ENCODE data around the gene DNM3.

Gene DNM3

DNA sequence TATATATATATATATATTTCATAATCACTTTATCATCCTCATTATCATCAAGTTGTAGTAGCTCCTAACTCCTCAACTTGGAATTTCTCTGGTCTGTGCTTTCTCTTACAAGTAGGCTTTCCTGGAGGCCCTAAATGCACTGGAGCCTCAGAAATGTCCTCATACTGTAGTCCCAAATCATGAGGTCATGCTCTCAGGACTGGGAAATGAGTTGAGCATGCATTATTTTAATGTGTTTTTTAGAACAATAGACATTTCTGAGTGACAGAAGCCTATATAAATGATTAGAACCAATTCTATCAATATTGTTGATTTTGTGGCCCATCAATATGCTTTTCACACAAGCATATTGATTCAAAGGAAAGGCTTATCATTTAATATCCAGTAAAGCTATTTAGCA, 536.3 kb downstream of the DNM3 start:
- H3K4me1 ChIP-seq (ENCODE audit: insufficient read depth, low read length): peaks cover 15% of the 10 kb centered on the region

DNA sequence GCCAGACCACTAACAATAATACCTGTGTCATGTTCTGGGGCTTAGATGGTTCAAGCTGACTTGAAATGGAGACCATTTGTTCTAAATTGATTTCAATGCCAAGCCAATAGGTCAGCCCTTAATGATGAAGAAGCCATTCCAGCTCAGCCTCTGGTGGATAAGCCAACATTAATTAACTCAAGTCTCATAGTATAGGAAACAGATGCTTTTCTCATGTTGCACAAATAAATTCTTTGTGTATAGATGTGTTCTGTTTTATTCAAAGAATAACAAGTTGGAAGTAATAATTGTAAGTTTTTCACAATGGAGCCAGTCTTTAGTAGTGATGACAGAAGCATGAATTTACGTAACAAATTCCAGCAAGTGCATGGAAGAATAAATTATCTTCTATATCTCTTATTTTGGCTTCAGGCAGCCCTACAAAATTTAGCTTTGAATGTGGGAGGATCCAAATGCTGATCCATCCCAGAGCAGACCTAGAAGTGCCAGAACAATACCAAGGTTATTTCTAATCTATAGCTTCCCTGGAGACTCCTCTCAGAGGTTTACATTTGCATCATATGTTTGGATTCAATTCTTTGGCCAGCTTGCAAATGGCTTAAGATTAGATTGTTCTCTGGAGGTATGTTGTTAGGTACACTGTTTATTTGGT, 536.9 kb downstream of the DNM3 start:
- no peak overlapping the region for H3K9ac ChIP-seq (ENCODE audit: low read depth, low read length)
- peaks cover 20% of the 10 kb centered on the region for H3K4me1 ChIP-seq (ENCODE audit: insufficient read depth, low read length)
- H3K9me3 ChIP-seq (ENCODE audit: control insufficient read depth, insufficient read depth, low read length): no peaks in the 10 kb centered on the region
- no peaks in the 10 kb centered on the region for H3K36me3 ChIP-seq (ENCODE audit: insufficient read depth, low read length)

More for the DNA sequence above, 536.3 kb downstream of the DNM3 start:
- Histone ChIP-seq H3K9ac (ENCODE audit: low read depth, low read length) (no peak overlapping the region), H3K9me3 (ENCODE audit: control insufficient read depth, insufficient read depth, low read length) (no peaks in the 10 kb centered on the region), H3K36me3 (ENCODE audit: insufficient read depth, low read length) (no peaks in the 10 kb centered on the region)

DNA sequence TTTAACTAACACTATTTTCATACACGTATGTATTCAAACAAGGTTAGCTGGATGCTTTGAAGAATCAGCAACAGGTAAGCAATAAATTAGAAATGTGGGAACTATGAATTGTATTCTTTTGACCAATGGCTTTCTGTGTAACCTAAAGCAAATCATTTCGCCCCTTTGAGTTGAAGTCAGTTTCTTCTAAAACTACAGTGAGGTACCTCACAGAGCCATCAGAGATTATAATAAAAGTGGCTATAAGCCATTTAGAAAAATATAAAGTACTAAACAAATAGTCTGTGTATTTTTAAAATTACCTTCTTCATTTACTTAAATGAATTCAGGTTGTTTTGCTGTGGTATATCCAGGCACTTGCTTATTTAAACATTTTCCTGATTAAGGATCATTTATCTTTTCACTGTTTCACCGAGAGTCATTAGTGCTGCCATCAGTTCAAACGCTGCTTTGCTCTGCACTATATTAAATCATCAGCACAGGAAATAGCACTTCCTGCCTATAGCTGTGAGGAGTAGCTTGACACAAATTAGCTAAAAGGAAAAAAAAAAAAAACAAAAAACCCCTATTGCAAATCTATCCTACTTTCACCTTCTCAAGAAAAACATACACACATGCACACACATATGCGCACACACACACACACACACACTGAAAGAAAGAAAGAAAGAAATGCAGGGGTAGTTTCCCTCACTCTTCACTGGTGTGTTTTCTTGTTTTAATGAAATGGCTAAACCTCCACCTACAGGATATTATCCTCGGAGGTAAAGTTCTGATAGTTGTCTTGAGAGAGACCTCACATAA, 539.3 kb downstream of the DNM3 start:
- Histone ChIP-seq H3K9ac (ENCODE audit: low read depth, low read length) (no peak overlapping the region), H3K36me3 (ENCODE audit: insufficient read depth, low read length) (no peaks in the 10 kb centered on the region), H3K4me1 (ENCODE audit: insufficient read depth, low read length) (peaks cover 35% of the 10 kb centered on the region), H3K9me3 (ENCODE audit: control insufficient read depth, insufficient read depth, low read length) (no peaks in the 10 kb centered on the region)

DNA sequence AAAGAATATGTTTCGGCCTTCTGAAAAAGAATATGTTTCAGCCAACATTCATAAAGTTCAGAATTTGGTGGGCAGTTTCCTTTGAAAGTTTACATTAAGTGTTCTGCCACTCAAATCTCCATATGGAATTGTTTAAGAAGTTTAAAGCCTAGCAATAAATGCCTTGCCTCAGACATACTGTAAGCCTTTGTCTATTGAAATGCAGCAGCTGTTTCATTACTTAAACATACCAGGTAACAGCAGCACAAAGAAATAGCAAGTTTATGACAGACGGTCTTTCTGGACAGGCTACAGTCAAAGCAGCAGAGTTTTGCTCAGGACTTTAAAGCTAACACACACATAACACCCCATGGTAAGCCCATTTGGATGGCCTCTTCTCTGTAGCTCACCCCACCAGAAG, 540.6 kb downstream of the DNM3 start:
- peaks cover 35% of the 10 kb centered on the region for H3K4me1 ChIP-seq (ENCODE audit: insufficient read depth, low read length)
- no peaks in the 10 kb centered on the region for H3K9me3 ChIP-seq (ENCODE audit: control insufficient read depth, insufficient read depth, low read length)
- no peak overlapping the region for H3K9ac ChIP-seq (ENCODE audit: low read depth, low read length)
- H3K36me3 ChIP-seq (ENCODE audit: insufficient read depth, low read length): no peaks in the 10 kb centered on the region

DNA sequence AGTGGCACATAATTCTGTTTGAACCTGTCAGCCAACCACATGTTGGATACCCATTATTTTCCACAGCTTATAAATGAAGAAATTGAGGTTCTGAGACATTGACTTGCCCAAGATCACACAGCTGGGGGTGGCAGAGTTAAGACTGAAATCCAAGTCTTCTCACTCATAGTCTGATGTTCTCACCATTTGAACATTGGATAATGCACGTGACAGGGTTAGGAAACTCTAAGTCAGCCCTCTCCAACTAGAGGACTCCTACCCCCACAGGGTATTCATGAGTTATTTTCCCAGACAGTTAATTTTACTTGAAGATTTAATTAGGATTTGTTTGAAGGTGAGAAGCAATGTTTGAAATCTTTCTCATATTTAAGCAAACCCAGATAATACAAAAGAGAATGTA, 541.1 kb downstream of the DNM3 start:
- Histone ChIP-seq H3K4me1 (ENCODE audit: insufficient read depth, low read length) (peaks cover 35% of the 10 kb centered on the region), H3K9me3 (ENCODE audit: control insufficient read depth, insufficient read depth, low read length) (no peaks in the 10 kb centered on the region), H3K9ac (ENCODE audit: low read depth, low read length) (no peak overlapping the region), H3K36me3 (ENCODE audit: insufficient read depth, low read length) (no peaks in the 10 kb centered on the region)

DNA sequence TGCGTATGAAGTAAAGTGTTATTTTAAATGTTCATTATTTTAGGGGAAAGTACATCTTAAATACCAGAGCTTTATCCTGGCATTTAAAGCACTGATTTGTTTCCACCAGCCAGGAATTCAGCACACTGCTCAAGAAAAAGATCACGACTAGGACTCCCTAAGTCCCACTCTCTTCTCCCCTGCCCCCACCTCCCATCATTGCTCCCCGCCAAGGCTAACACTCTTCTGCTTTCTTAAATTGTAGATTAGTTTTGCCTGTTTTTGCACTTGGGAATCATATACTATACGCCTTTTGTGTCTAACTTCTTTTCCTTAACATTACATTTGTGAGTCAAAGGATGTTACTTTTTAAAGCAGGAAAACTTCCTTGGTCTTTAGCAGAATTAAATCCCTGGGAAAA, 541.7 kb downstream of the DNM3 start:
- Histone ChIP-seq H3K9ac (ENCODE audit: low read depth, low read length) (no peak overlapping the region), H3K4me1 (ENCODE audit: insufficient read depth, low read length) (peaks cover 35% of the 10 kb centered on the region), H3K9me3 (ENCODE audit: control insufficient read depth, insufficient read depth, low read length) (no peaks in the 10 kb centered on the region), H3K36me3 (ENCODE audit: insufficient read depth, low read length) (no peaks in the 10 kb centered on the region)

DNA sequence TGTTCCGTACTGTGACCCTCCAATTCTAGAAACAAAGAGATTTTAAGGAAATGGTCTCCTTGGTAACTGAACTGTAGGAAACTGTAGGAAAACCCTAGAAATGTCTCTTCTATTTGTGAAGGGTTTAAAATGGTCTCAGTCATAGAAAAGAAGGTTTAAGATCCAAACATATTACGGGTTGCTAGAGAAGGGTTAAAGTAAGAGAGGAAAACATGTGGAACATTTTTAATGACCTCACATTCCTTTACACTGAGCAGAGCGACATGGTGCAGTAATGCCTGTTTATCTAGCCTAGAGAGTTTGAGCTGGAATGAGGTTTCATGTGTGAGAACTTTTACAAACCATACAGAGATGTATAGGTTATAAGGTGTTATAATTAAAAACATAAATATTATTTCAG, 542.2 kb downstream of the DNM3 start:
- H3K9me3 ChIP-seq (ENCODE audit: control insufficient read depth, insufficient read depth, low read length): no peaks in the 10 kb centered on the region
- peaks cover 35% of the 10 kb centered on the region for H3K4me1 ChIP-seq (ENCODE audit: insufficient read depth, low read length)
- no peak overlapping the region for H3K9ac ChIP-seq (ENCODE audit: low read depth, low read length)
- H3K36me3 ChIP-seq (ENCODE audit: insufficient read depth, low read length): no peaks in the 10 kb centered on the region

DNA sequence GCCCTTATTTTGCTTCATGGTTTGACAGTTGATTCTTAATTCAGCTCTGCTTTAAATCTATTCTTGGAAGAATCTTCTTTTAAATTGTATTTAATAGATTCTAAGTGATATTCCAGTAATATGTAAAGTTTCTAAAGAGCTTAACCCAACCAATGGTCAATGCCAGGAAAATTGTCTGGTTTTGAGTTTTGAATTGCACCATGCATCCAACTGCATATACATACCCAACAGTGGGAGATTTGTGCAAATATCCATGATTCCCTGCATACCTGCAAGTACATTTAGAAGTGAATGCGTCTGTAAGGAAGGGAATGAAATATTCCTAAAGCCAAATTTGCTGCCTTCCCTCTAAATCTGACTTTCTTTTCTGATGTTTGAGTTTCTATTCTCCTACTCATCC, 543.4 kb downstream of the DNM3 start:
- H3K36me3 ChIP-seq (ENCODE audit: insufficient read depth, low read length): no peaks in the 10 kb centered on the region
- no peaks in the 10 kb centered on the region for H3K9me3 ChIP-seq (ENCODE audit: control insufficient read depth, insufficient read depth, low read length)
- peaks cover 35% of the 10 kb centered on the region for H3K4me1 ChIP-seq (ENCODE audit: insufficient read depth, low read length)
- H3K9ac ChIP-seq (ENCODE audit: low read depth, low read length): no peak overlapping the region

DNA sequence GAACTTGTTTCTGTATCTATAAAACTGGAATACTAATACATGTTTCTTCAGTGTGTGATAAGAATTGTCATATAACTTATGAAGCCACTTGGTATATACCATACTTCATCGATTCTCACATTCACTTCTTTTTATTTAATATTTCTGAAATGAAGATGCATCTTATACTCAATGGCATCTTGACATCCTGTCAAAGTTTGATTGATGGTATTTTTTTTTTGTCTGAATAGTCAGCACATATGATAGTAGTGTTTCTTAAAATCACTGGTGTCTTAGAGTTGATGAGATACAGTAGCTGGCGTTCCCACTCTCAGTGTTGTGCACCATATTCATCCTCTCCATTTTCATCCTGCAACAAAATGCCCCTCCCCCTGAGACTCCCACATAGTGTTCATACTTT, 544.7 kb downstream of the DNM3 start:
- Histone ChIP-seq H3K9ac (ENCODE audit: low read depth, low read length) (no peak overlapping the region), H3K9me3 (ENCODE audit: control insufficient read depth, insufficient read depth, low read length) (no peaks in the 10 kb centered on the region), H3K36me3 (ENCODE audit: insufficient read depth, low read length) (no peaks in the 10 kb centered on the region), H3K4me1 (ENCODE audit: insufficient read depth, low read length) (peaks cover 40% of the 10 kb centered on the region)

DNA sequence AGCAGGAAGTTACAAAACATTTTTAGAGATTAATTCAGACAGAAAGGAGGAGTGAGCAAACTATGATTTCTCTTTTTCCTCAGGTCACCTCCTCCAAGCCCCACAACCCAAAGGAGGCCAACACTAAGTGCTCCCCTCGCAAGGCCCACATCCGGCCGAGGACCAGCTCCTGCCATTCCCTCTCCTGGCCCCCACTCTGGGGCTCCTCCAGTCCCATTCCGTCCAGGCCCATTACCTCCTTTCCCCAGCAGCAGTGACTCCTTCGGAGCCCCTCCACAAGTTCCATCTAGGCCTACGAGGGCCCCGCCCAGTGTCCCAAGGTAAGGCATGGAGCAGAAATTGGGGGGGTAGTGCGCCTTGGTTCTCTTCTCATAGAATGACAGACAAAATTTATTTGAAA, 547.2 kb downstream of the DNM3 start:
- no peaks in the 10 kb centered on the region for H3K36me3 ChIP-seq (ENCODE audit: insufficient read depth, low read length)
- H3K9ac ChIP-seq (ENCODE audit: low read depth, low read length): no peak overlapping the region
- H3K9me3 ChIP-seq (ENCODE audit: control insufficient read depth, insufficient read depth, low read length): no peaks in the 10 kb centered on the region
- H3K4me1 ChIP-seq (ENCODE audit: insufficient read depth, low read length): peaks cover 28% of the 10 kb centered on the region

DNA sequence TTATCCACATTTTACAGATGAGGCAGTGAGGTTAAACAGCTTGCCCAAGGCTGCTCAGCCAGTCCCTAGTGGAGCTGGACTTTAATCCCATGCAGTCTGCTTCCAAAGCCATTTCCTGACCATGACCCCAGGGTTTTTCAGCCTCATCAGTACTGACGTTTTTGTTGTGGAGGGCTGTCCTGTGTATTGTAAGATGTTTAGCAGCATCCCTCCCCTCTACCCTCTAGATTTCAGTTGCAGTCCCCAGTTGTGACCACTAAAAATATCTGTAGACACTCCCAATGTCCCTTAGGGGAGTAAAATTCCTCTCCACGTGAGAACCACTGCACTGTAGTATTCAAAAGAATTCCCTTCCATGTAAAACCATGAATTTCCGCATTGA, 549.0 kb downstream of the DNM3 start:
- H3K36me3 ChIP-seq (ENCODE audit: insufficient read depth, low read length): no peaks in the 10 kb centered on the region

DNA sequence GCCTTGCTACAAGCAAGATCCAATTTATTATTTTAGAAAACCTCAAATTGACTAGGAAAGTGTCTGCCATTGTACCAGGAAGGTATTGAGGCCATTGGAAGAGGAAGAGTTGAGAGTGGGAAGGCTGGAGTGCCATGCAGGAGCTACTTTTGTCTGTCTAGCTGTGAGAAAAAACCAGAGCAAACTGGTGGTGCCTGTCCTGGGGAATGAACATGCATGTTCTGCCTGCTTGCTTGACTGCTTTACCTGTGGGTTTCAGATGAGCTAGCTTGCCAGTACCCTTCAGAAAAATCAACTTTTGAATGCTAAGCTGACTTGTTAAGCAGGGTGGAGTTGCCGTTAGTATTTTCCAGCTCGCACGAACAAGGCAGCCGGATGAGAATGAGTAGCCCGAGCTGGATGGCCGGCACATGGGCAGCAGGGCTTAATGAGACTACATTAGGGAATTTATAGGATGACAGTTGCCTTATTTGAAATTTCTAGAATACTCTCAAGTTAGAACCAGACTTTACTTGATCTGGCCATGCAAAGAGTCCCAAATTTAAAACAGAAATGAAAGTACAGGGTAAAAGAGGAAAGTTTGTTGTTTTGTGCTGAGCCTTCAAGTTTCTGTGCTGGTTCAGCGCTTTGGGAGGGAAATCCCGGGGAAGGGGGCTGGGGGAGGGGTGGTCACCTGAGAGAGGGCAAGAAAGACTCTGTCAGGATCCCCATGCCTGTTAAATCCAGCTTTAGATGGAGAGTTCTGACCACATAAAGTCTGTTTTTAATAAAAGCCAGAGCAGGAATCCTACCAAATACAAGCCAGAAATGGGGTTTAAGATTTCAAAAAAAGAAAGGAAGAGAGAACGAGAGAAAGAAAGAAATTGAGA, 549.6 kb downstream of the DNM3 start:
- Histone ChIP-seq H3K36me3 (ENCODE audit: insufficient read depth, low read length) (no peaks in the 10 kb centered on the region), H3K9me3 (ENCODE audit: control insufficient read depth, insufficient read depth, low read length) (no peaks in the 10 kb centered on the region), H3K9ac (ENCODE audit: low read depth, low read length) (no peak overlapping the region), H3K4me1 (ENCODE audit: insufficient read depth, low read length) (peaks cover 27% of the 10 kb centered on the region)

More for the DNA sequence above, 549.0 kb downstream of the DNM3 start:
- Histone ChIP-seq H3K9ac (ENCODE audit: low read depth, low read length) (no peak overlapping the region), H3K4me1 (ENCODE audit: insufficient read depth, low read length) (peaks cover 27% of the 10 kb centered on the region), H3K9me3 (ENCODE audit: control insufficient read depth, insufficient read depth, low read length) (no peaks in the 10 kb centered on the region)

DNA sequence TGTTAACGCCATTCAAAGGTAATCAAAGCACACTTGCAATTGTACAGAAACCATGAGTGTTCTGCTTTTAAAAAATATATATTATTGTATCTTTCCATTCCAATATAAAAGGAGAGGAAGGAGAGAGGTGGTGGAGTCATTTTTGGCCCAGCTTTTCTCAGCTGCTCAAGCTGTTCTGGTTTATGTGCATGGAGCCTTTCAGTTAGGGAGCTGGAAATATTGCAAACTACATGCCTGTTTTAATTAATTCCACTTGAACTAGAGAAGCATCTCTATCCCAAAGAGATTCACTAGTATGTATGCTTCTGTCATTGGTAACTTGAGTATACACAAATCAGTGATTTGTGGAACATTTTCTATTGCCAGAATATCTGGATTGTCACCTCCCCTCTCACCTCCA, 550.7 kb downstream of the DNM3 start:
- Histone ChIP-seq H3K4me1 (ENCODE audit: insufficient read depth, low read length) (peaks cover 27% of the 10 kb centered on the region), H3K9me3 (ENCODE audit: control insufficient read depth, insufficient read depth, low read length) (no peaks in the 10 kb centered on the region), H3K9ac (ENCODE audit: low read depth, low read length) (no peak overlapping the region), H3K36me3 (ENCODE audit: insufficient read depth, low read length) (no peaks in the 10 kb centered on the region)

DNA sequence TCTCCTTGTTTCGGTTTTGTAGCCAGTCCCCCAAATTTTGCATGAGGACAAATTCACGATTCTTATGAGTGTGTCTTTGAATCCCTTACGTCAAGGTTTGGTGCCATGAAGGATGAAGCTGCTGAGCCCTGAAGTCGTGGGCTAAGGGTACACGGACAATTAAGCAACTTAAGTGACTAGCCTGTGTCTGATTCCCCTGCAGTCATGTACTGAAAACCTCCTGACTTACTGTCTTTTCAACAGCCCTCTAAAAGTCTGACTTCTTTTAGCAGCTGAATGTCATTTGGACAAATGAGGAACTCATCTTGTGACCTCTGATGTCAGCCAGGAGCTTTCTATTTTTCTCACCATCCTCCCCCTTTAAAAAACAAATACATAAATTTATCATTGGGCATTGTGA, 552.1 kb downstream of the DNM3 start:
- Histone ChIP-seq H3K9ac (ENCODE audit: low read depth, low read length) (no peak overlapping the region), H3K9me3 (ENCODE audit: control insufficient read depth, insufficient read depth, low read length) (no peaks in the 10 kb centered on the region), H3K36me3 (ENCODE audit: insufficient read depth, low read length) (no peaks in the 10 kb centered on the region), H3K4me1 (ENCODE audit: insufficient read depth, low read length) (peaks cover 27% of the 10 kb centered on the region)

Data from ES-I3 (cell line).